ENCODE results near the gene FSD1.

FSD1 gene

DNA sequence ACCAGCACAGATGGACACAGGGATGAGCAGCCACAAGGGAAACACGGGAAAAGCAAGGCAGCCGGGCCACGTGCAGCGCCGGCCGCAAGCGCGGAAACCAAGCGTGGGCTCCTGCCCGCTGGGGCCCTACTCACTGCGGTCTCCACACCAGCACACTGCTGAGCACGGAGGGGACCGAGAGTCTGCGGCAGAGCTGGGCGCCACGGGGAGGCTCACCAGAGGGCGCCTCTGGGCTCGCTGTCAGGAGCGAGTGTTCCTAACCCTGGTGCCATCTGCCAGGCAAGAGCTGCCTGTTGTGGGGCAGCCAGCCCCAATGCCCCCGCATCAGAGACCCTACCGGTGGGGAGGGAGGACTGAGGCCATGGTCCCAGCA, 65.5 kb downstream of the FSD1 start:
- Histone ChIP-seq H3K27me3 (ENCODE audit: insufficient read depth, low read length) (no peaks in the 10 kb centered on the region), H3K36me3 (ENCODE audit: insufficient read depth, low read length) (peaks cover 16% of the 10 kb centered on the region), H3K9me3 (ENCODE audit: low read length) (no peaks in the 10 kb centered on the region), H3K4me1 (ENCODE audit: insufficient read depth, low read length) (peaks cover 24% of the 10 kb centered on the region), H3K4me3 (ENCODE audit: low read length) (no peak overlapping the region), H2AFZ (ENCODE audit: low read depth, low read length) (no peak overlapping the region)

DNA sequence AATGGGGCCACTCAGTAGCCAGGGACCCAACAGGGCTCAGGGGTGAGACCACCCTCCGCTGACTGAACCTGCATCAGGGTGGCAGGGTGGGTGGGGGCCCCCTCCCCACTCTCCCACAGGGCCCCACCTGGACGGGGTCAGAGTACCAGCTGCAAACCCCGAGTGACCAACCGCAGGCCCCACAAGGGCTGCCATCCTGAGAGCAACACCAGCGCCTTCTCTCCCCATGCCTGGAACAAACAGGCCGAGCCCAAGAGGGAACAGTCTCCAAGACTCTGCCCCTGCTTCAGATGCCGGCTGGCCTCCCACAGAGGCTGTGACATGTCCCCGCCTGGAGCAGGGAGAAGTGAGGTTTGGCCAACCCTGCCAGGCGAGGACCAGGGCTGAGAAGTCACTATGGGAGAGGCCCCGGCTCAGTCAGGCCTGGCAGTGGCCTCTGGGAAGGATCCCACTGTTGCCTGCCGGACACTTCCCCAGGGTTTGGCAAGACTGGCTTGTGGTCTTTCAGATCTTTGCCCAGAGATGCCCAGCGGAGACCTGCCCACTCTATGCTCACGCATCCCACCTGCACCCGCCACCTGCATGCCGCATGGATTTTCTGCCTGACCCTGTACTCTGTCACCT, 66.1 kb downstream of the FSD1 start:
- no peaks in the 10 kb centered on the region for H3K27me3 ChIP-seq (ENCODE audit: insufficient read depth, low read length)
- H3K9me3 ChIP-seq (ENCODE audit: low read length), result no peaks in the 10 kb centered on the region
- H3K4me1 ChIP-seq (ENCODE audit: insufficient read depth, low read length), result peaks cover 31% of the 10 kb centered on the region
- no peak overlapping the region for H3K4me3 ChIP-seq (ENCODE audit: low read length)
- peaks cover 9% of the 10 kb centered on the region for H3K36me3 ChIP-seq (ENCODE audit: insufficient read depth, low read length)
- no peak overlapping the region for H2AFZ ChIP-seq (ENCODE audit: low read depth, low read length)

DNA sequence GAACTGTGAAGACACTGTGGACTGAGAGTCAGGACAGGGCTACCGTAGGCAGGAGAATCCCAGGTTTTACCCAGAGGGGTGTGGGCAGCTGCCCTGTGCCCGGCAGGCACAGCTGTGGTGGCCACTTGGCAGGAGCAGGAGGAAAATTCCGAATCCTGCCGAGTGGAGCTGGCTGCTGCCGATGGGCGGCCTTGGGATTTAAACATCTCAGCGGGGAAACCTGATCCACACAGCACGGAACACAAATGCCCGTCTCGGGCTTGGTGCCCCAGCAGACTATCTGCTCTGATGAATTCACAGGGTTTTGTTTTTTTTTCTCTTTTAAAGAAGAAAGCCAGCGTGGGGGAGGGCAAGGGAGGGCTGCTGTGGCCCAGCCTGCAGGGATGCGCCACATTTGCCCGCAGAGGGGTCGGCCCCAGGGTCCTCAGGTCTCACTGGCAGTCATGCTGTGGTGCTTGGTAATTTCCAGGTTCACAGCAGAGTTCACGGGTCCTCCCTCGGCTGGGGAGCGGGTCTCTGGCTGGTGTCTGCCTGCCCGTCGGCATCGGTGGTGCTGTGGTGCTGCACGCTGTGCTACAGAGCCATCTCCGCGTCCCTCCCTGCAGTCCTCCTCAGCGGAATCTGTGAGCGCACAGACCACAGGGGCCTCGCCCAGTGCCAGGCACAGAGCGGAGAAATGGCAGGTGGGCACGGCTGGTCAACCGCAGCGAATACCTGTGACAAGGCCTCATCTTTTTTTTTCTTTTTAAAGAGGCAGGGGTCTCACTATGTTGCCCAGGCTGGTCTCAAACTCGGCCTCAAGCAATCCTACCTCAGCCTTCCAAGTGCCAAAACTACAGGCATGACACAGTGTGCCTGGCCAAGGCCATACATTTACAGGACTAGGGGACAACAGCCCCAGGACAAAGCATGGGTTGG, 67.1 kb downstream of the FSD1 start:
- peaks cover 40% of the 10 kb centered on the region for H3K4me1 ChIP-seq (ENCODE audit: insufficient read depth, low read length)
- H3K9me3 ChIP-seq (ENCODE audit: low read length), result no peaks in the 10 kb centered on the region
- H3K4me3 ChIP-seq (ENCODE audit: low read length), result no peak overlapping the region
- H2AFZ ChIP-seq (ENCODE audit: low read depth, low read length), result no peak overlapping the region
- no peaks in the 10 kb centered on the region for H3K27me3 ChIP-seq (ENCODE audit: insufficient read depth, low read length)
- H3K36me3 ChIP-seq (ENCODE audit: insufficient read depth, low read length), result peaks cover 2% of the 10 kb centered on the region

DNA sequence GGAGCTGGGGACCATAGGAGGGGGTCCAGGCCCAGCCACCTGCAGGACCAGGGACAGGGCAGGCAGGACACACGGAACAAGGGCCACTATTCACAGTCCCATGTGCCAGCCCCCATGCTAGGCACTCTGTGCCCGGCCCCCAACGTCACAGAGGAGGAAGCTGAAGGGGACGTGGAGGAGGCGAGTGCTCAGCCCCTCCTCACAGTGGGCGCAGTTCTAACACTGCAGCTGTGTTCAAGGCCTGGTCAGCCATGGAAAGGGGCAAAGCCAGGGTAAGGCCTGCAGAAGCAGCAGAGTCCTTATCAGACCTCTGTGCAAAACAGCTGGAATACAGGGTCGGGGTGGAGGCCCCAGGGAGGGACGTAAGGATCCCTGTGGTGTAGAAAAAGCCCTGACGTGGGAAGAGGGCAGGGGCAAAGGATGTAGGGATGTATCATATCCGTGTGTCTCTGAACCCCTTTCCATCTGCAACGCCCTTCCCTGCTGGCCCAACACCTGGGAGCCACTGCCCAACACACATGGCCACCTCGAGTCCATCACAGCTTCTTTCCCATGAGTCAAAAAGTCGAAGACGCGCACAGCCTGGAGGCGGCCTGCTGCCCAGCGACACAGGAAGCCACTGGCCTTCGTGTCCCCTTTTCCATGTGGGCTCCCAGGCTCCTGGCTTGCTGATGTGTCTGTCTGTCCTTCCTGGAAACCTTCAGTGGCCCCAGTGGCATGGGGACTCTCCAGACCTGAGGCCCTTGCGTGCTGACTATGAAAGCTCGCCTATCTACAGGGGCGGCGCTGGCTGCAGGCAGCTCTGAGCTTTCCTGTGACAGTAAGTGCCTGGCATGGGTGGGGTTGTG, 68.0 kb downstream of the FSD1 start:
- H3K27me3 ChIP-seq (ENCODE audit: insufficient read depth, low read length), result no peaks in the 10 kb centered on the region
- no peak overlapping the region for H2AFZ ChIP-seq (ENCODE audit: low read depth, low read length)
- H3K9me3 ChIP-seq (ENCODE audit: low read length), result no peaks in the 10 kb centered on the region
- peaks cover 45% of the 10 kb centered on the region for H3K4me1 ChIP-seq (ENCODE audit: insufficient read depth, low read length)
- H3K4me3 ChIP-seq (ENCODE audit: low read length), result no peak overlapping the region
- no peaks in the 10 kb centered on the region for H3K36me3 ChIP-seq (ENCODE audit: insufficient read depth, low read length)

DNA sequence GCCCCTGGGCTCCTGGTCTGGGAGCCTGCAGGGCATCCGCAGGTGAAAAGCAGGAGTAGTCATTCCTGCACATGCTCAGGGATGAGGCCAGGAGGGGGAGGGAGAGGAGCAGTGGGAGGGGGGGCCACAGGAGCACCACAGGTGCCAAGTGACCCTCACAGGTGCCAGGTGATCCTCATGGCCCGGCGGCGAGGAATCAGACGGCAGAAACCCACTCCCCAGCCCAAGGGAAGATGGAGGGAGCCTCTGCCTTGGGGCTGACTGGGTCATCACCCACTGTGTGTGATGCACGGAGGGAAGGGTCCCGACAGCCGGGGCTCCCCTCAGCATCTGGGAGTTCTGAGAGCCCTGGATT, 68.6 kb downstream of the FSD1 start:
- no peaks in the 10 kb centered on the region for H3K27me3 ChIP-seq (ENCODE audit: insufficient read depth, low read length)
- H3K4me1 ChIP-seq (ENCODE audit: insufficient read depth, low read length), result peaks cover 45% of the 10 kb centered on the region
- H3K36me3 ChIP-seq (ENCODE audit: insufficient read depth, low read length), result peaks cover under 1% of the 10 kb centered on the region
- no peak overlapping the region for H2AFZ ChIP-seq (ENCODE audit: low read depth, low read length)
- H3K9me3 ChIP-seq (ENCODE audit: low read length), result no peaks in the 10 kb centered on the region
- no peak overlapping the region for H3K4me3 ChIP-seq (ENCODE audit: low read length)

Data from neuron (in vitro differentiated cells).